H1 (cell line): Measurements from ENCODE around the gene AGAP1. TPM values are rescaled to one million over a fixed set of nuclear protein-coding genes. Genes with fewer than 3 reads are reported as not detected.
A peak's percentile ranks its signal among the peaks of the same experiment; 100 is the strongest.

Source experiments
- CTCF ChIA-PET: fragments of 300-600 bp; sonication (Branson Sonifier 250); formaldehyde crosslinking; loops from one replicate; lab custom pipeline; 2021; ENCODE audit not compliant: partially characterized antibody; lab: Charles Lee
- POLR2A ChIA-PET: fragments of 300-600 bp; sonication (Branson Sonifier 250); formaldehyde crosslinking; loops from one replicate; lab custom pipeline; 2021; ENCODE audit warnings: inconsistent platforms; ENCODE audit not compliant: partially characterized antibody; lab: Charles Lee
- DNase-seq, 2 experiments: peaks; one replicate each; pipeline versions ENCODE4 v3.0.0 to v3.0.0-alpha.2; 2010 to 2022; ENCODE audit warnings: low spot score in 2 of 2, low read depth in 1 of 2, mixed read lengths in 1 of 2
- FAIRE-seq: peaks from 2 replicates; lab custom pipeline; 2011; peaks lifted over from hg19 to GRCh38; lab: Jason Lieb, UNC
- H2AFZ ChIP-seq: 2 replicates; pipeline ENCODE4 v1.8.1; 2012; ENCODE audit warnings: low read length, inconsistent platforms
- H2AK5ac ChIP-seq: 2 replicates; pipeline ENCODE4 v1.6.1; 2013; ENCODE audit warnings: low read depth, low read length
- H2BK120ac ChIP-seq: replicated peaks from 2 replicates; pipeline ENCODE3; 2013; ENCODE audit warnings: low read depth, low read length, inconsistent platforms
- H2BK12ac ChIP-seq: 2 replicates; pipeline ENCODE4 v1.6.1; 2013; ENCODE audit warnings: low read depth, low read length
- H2BK15ac ChIP-seq: 2 replicates; pipeline ENCODE4 v1.6.1; 2013; ENCODE audit warnings: low read length
- H2BK20ac ChIP-seq: 2 replicates; pipeline ENCODE4 v1.6.1; 2013; ENCODE audit warnings: low read length
- H2BK5ac ChIP-seq: 2 replicates; pipeline ENCODE4 v1.6.1; 2013; ENCODE audit warnings: low read depth, low read length
- H3K14ac ChIP-seq: 2 replicates; pipeline ENCODE4 v1.6.1; 2013; ENCODE audit warnings: inconsistent platforms; ENCODE audit not compliant: insufficient read length
- H3K18ac ChIP-seq: 2 replicates; pipeline ENCODE4 v1.6.1; 2013; ENCODE audit warnings: low read length; ENCODE audit errors: extremely low read depth
- H3K23ac ChIP-seq: 2 replicates; pipeline ENCODE4 v1.6.1; 2013; ENCODE audit warnings: inconsistent platforms; ENCODE audit not compliant: insufficient read length
- H3K23me2 ChIP-seq: 2 replicates; pipeline ENCODE4 v1.6.1; 2013; ENCODE audit warnings: low read depth, low read length
- H3K27ac ChIP-seq: 2 replicates; pipeline ENCODE4 v1.6.1; 2011; ENCODE audit warnings: low read depth, low read length, inconsistent platforms
- H3K27me3 ChIP-seq, 4 experiments: replicated peaks in 1 of 4; 1 replicate in 1 of 4; 2 replicates in 3 of 4; pipeline versions ENCODE4 v1.6.1 to v1.8.1; 2011 to 2013; ENCODE audit warnings: low read length in 3 of 4, mild to moderate bottlenecking in 3 of 4, inconsistent platforms in 2 of 4, mixed read lengths in 2 of 4, moderate library complexity in 1 of 4; ENCODE audit not compliant: control insufficient read depth in 3 of 4, insufficient read depth in 3 of 4; ENCODE audit errors: extremely low read depth in 1 of 4
- H3K36me3 ChIP-seq, 4 experiments: 2 replicates each; pipeline versions ENCODE4 v1.6.1 to v1.8.1; 2011 to 2013; ENCODE audit warnings: mild to moderate bottlenecking in 4 of 4, low read length in 3 of 4, moderate library complexity in 2 of 4, control low read depth in 1 of 4, inconsistent platforms in 1 of 4; ENCODE audit not compliant: insufficient read depth in 4 of 4, control insufficient read depth in 2 of 4
- H3K4ac ChIP-seq: replicated peaks from 2 replicates; pipeline ENCODE3; 2013; ENCODE audit warnings: low read length, low read depth, mixed read lengths, inconsistent platforms; ENCODE audit not compliant: insufficient read length
- H3K4me1 ChIP-seq, 4 experiments: replicated peaks in 1 of 4; 1 replicate in 1 of 4; 2 replicates in 3 of 4; pipeline versions ENCODE4 v1.6.1 to v1.8.1; 2011 to 2013; ENCODE audit warnings: low read length in 3 of 4, inconsistent platforms in 2 of 4, mixed read lengths in 1 of 4; ENCODE audit not compliant: insufficient read depth in 4 of 4, control insufficient read depth in 3 of 4
- H3K4me2 ChIP-seq, 2 experiments: 2 replicates each; pipeline versions ENCODE4 v1.6.1 to v1.8.1; 2011 to 2013; ENCODE audit warnings: low read depth in 2 of 2, low read length in 2 of 2, control low read depth in 1 of 2, inconsistent platforms in 1 of 2, mild to moderate bottlenecking in 1 of 2; ENCODE audit not compliant: insufficient read depth in 1 of 2
- H3K4me3 ChIP-seq, 4 experiments: fragments of 200-600, 300-600 bp in 1 of 4; sonication (generic), shearing (Covaris generic), sonication (Bioruptor Twin) in 1 of 4; 2 replicates each; pipeline versions ENCODE4 v1.5.1 to v1.8.1; 2011 to 2016; ENCODE audit warnings: low read length in 4 of 4, low read depth in 3 of 4, control low read depth in 2 of 4, inconsistent platforms in 2 of 4, mild to moderate bottlenecking in 2 of 4, mixed read lengths in 1 of 4, moderate library complexity in 1 of 4; ENCODE audit not compliant: insufficient read depth in 2 of 4; ENCODE audit errors: extremely low read depth in 1 of 4
- H3K56ac ChIP-seq: replicated peaks from 2 replicates; pipeline ENCODE3; 2013; ENCODE audit warnings: low read depth, mild to moderate bottlenecking, mixed read lengths, low read length, inconsistent platforms; ENCODE audit not compliant: insufficient read length
- H3K79me1 ChIP-seq: 2 replicates; pipeline ENCODE4 v1.6.1; 2013; ENCODE audit warnings: low read depth, low read length, control low read depth
- H3K79me2 ChIP-seq, 2 experiments: 2 replicates each; pipeline versions ENCODE4 v1.6.1 to v1.8.1; 2012 to 2013; ENCODE audit warnings: low read length in 2 of 2, mild to moderate bottlenecking in 2 of 2, inconsistent platforms in 1 of 2; ENCODE audit not compliant: insufficient read depth in 2 of 2, control insufficient read depth in 1 of 2
- H3K9ac ChIP-seq, 4 experiments: replicated peaks in 1 of 4; 1 replicate in 1 of 4; 2 replicates in 3 of 4; pipeline versions ENCODE4 v1.6.1 to v1.8.1; 2011 to 2013; ENCODE audit warnings: low read depth in 3 of 4, low read length in 3 of 4, control low read depth in 2 of 4, mild to moderate bottlenecking in 2 of 4, moderate library complexity in 2 of 4, inconsistent platforms in 1 of 4; ENCODE audit errors: extremely low read depth in 1 of 4
- H3K9me3 ChIP-seq, 2 experiments: 2 replicates each; pipeline versions ENCODE4 v1.6.1 to v1.8.1; 2012 to 2013; ENCODE audit warnings: mild to moderate bottlenecking in 2 of 2, moderate library complexity in 2 of 2, control low read depth in 1 of 2, inconsistent platforms in 1 of 2, low read depth in 1 of 2, low read length in 1 of 2, mixed read lengths in 1 of 2; ENCODE audit not compliant: insufficient read depth in 2 of 2
- H4K20me1 ChIP-seq, 2 experiments: replicated peaks in 1 of 2; 2 replicates each; pipeline versions ENCODE3 to v1.8.1; 2011 to 2013; ENCODE audit warnings: inconsistent platforms in 2 of 2, low read length in 2 of 2, mild to moderate bottlenecking in 1 of 2; ENCODE audit not compliant: insufficient read depth in 2 of 2, control insufficient read depth in 1 of 2
- H4K5ac ChIP-seq: 2 replicates; pipeline ENCODE4 v1.6.1; 2013; ENCODE audit warnings: low read length, low read depth, mixed read lengths, inconsistent platforms; ENCODE audit not compliant: insufficient read length
- H4K8ac ChIP-seq: 2 replicates; pipeline ENCODE4 v1.8.0; 2013; ENCODE audit warnings: mild to moderate bottlenecking, moderate library complexity, low read length, inconsistent platforms; ENCODE audit not compliant: insufficient read depth; ENCODE audit errors: extremely low read depth
- H4K91ac ChIP-seq: replicated peaks from 2 replicates; pipeline ENCODE3; 2013; ENCODE audit warnings: low read length, mixed read lengths, inconsistent platforms; ENCODE audit not compliant: insufficient read length
- JUN ChIP-seq: IDR thresholded peaks from 2 replicates; pipeline ENCODE4 v1.6.1; 2011; ENCODE audit warnings: low read depth, mild to moderate bottlenecking, improper control_type of control experiment, low read length
- TAF7 ChIP-seq: optimal IDR thresholded peaks from 2 replicates; pipeline ENCODE3; 2011; ENCODE audit warnings: low read depth, mild to moderate bottlenecking, inconsistent platforms, low read length, moderate library complexity, borderline replicate concordance
- WGBS, 2 experiments: shearing (Covaris generic) in 1 of 2; methylation state at CpG; one replicate each; pipeline versions ENCODE4 v1.1.6 to v1.1.7; 2013 to 2015; ENCODE audit warnings: low lambda C conversion rate in 2 of 2, mixed read lengths in 2 of 2, inconsistent platforms in 1 of 2, low coverage in 1 of 2, missing lambda C conversion rate in 1 of 2; ENCODE audit not compliant: insufficient replicate concordance in 2 of 2, insufficient coverage in 1 of 2, insufficient read length in 1 of 2; ENCODE audit errors: extremely low coverage in 1 of 2, missing lambda C conversion rate in 1 of 2; 5-methylcytosine and 5-hydroxymethylcytosine counted together
- polyA plus RNA-seq, 7 experiments: library from polyadenylated mRNA; depleted of rRNA in 3 of 7; stranded (reverse) in 5 of 7; unstranded in 2 of 7; fragments of >200 nt in 5 of 7; fragments of 200-250 nt in 2 of 7; gene quantifications; 1 replicate in 5 of 7; 2 replicates in 1 of 7; 4 replicates in 1 of 7; pipeline versions ENCODE4 v1.2.1 to v1.2.3, GENCODE V29; 2011 to 2013; ENCODE audit warnings: missing spikeins in 2 of 7, mixed read lengths in 2 of 7
- total RNA-seq: library from RNA; stranded (reverse); fragmentation: NEBNext Ultra II Directional; extraction: Animal tissue kit (Norgen Biotek cat#: 25700); gene quantifications from 2 replicates; pipeline ENCODE4 v1.2.1, GENCODE V29; 2021

The AGAP1 gene
- total and polyA plus RNA-seq, 2 of the 8 experiments (the other 6 are each of a cell fraction or from before 2014, with no cell fraction given), result 18.1 to 39.4 TPM

GRCh38 chr2:235920216-235920865 lies 426.5 kb downstream of the AGAP1 start:
- H2BK15ac ChIP-seq, result no peak overlapping the region
- TF ChIP-seq TAF7 (no peak), JUN (no peak)
- TF ChIP-seq, all 59 proteins: peak for 0
- H2AFZ ChIP-seq, result no peak overlapping the region
- H3K79me2 ChIP-seq, result no peaks in the 10 kb centered on the region
- 90% methylated on average over 7 of the region's 7 CpGs; no CpG with 5 or more reads in 1 of the 2 experiments for WGBS, 2 experiments
- H2AK5ac ChIP-seq, result no peak overlapping the region; the same call in 1 of the 2 replicates
- H3K4me3 ChIP-seq, result no peak overlapping the region
- H2BK120ac ChIP-seq, result no peak overlapping the region
- no peak overlapping the region for H3K14ac ChIP-seq
- ChIA-PET POLR2A (no interaction called here), CTCF (interaction anchor here (1.1 kb wide), 1 partner anchor 27 kb away, joined by 3 read pairs; no protein-coding TSS in a partner anchor)
- H3K27ac ChIP-seq, result no peak overlapping the region
- no peak overlapping the region for H3K56ac ChIP-seq
- no peak overlapping the region for H4K91ac ChIP-seq
- no peaks in the 10 kb centered on the region for H3K9me3 ChIP-seq
- H4K5ac ChIP-seq, result no peak overlapping the region
- H2BK12ac ChIP-seq, result no peak overlapping the region
- no peaks in the 10 kb centered on the region for H3K79me1 ChIP-seq
- DNase-seq (peak in 1 of 2 experiments; percentile 16), FAIRE-seq (no peak)
- no peak overlapping the region for H3K23ac ChIP-seq
- no peak overlapping the region for H3K4ac ChIP-seq
- H4K8ac ChIP-seq, result no peak overlapping the region
- H2BK5ac ChIP-seq, result no peak overlapping the region
- peaks cover 0 to 5% of the 10 kb centered on the region in 2 experiments for H4K20me1 ChIP-seq
- no peaks in the 10 kb centered on the region for H3K36me3 ChIP-seq
- H3K4me2 ChIP-seq, result no peak overlapping the region
- H3K27me3 ChIP-seq, result no peaks in the 10 kb centered on the region
- H3K9ac ChIP-seq, result no peak overlapping the region
- H2BK20ac ChIP-seq, result no peak overlapping the region
- no peaks in the 10 kb centered on the region for H3K23me2 ChIP-seq
- H3K18ac ChIP-seq, result no peak overlapping the region
- no peaks in the 10 kb centered on the region; a peak in 1 of 7 replicates for H3K4me1 ChIP-seq
